Measurements from ENCODE around the gene SFTPA2. TPM values are rescaled to one million over a fixed set of nuclear protein-coding genes. Genes with fewer than 3 reads are reported as not detected.
"Not testable (repeated sequence)": the region's sequence is repeated elsewhere in the genome, so short reads cannot be mapped to it uniquely, and the experiment has no call there.

The SFTPA2 gene
- total and polyA plus RNA-seq, 2 of the 4 experiments (the other 2 are of a cell fraction) = not detected

GRCh38 chr10:79583488-79584024 lies 23.3 kb upstream of the SFTPA2 start:
- POLR2A ChIA-PET (ENCODE audit: unreplicated experiment) = no interaction called here
- WGBS, 2 experiments (ENCODE audit: extremely low coverage in 2 of 2, insufficient read length in 1 of 2) = no CpG with 5 or more reads among the region's 7 CpGs

GRCh38 chr10:79582954-79583353 lies 22.7 kb upstream of the SFTPA2 start:
- in situ Hi-C loops (cut with MboI; ENCODE audit: low sequenced_read_pairs); H2BK5ac ChIP-seq (ENCODE audit: low read depth, low read length, poor library complexity, severe bottlenecking); H3K9ac ChIP-seq (ENCODE audit: low read depth, low read length); H4K8ac ChIP-seq (ENCODE audit: low read depth in 2 of 2, low read length in 2 of 2); DNase-seq; H3K27ac ChIP-seq (ENCODE audit: insufficient read depth, low read length); H3K4me1 ChIP-seq (ENCODE audit: control insufficient read depth, insufficient read depth, low read length); BruUV-seq (replicated peaks); CTCF ChIA-PET; H4K91ac ChIP-seq (ENCODE audit: insufficient read depth, low read depth, low read length); ATAC-seq (ENCODE audit: low read depth); H3K4me3 ChIP-seq (ENCODE audit: insufficient read depth, low read depth, low read length); H2BK20ac ChIP-seq (ENCODE audit: low read depth, low read length); H3K36me3 ChIP-seq (ENCODE audit: control insufficient read depth, insufficient read depth, low read length); H3K4ac ChIP-seq (ENCODE audit: low read depth, low read length); H2AK5ac ChIP-seq (ENCODE audit: low read depth, low read length); H3K56ac ChIP-seq (ENCODE audit: extremely low read depth, insufficient read depth, low read length); H3K9me3 ChIP-seq (ENCODE audit: control insufficient read depth, insufficient read depth, low read length); H2AK9ac ChIP-seq (replicated peaks; ENCODE audit: low read depth, low read length, poor library complexity); H3K4me2 ChIP-seq (ENCODE audit: low read depth, low read length); H4K5ac ChIP-seq (ENCODE audit: low read depth, low read length); H3K23ac ChIP-seq (ENCODE audit: low read depth, low read length); H2BK120ac ChIP-seq (ENCODE audit: low read depth, low read length); H2AFZ ChIP-seq (replicated peaks; ENCODE audit: low read length, poor library complexity); H3K14ac ChIP-seq (replicated peaks; ENCODE audit: low read depth, low read length); H3K79me1 ChIP-seq (ENCODE audit: low read depth in 1 of 2, low read length in 2 of 2); H3K9me1 ChIP-seq (ENCODE audit: insufficient read depth, low read length); POLR2A ChIA-PET (ENCODE audit: unreplicated experiment); intact Hi-C loops (cut with micrococcal nuclease); dilution Hi-C loops (cut with HindIII; ENCODE audit: low sequenced_read_pairs, unreplicated experiment); H4K20me1 ChIP-seq (ENCODE audit: insufficient read depth, low read length); H3K18ac ChIP-seq (ENCODE audit: low read depth, low read length); H2BK15ac ChIP-seq (ENCODE audit: low read depth, low read length): not testable (repeated sequence)
- peaks cover 27% of the 10 kb centered on the region for H3K27me3 ChIP-seq (ENCODE audit: control insufficient read depth, insufficient read depth, low read length)
- no CpG with 5 or more reads among the region's 6 CpGs for WGBS, 2 experiments (ENCODE audit: extremely low coverage in 2 of 2, insufficient read length in 1 of 2)

More at GRCh38 chr10:79583488-79584024, 23.3 kb upstream of the SFTPA2 start:
- H3K4me3 ChIP-seq (ENCODE audit: insufficient read depth, low read depth, low read length) = no peak overlapping the region
- H2AFZ ChIP-seq (replicated peaks; ENCODE audit: low read length, poor library complexity) = no peak overlapping the region
- H3K23ac ChIP-seq (ENCODE audit: low read depth, low read length) = no peak overlapping the region
- no peak overlapping the region for H3K4me2 ChIP-seq (ENCODE audit: low read depth, low read length)
- no TSS peak for BruUV-seq (replicated peaks)
- H4K8ac ChIP-seq (ENCODE audit: low read depth in 2 of 2, low read length in 2 of 2) = no peak overlapping the region
- no peak overlapping the region for H4K91ac ChIP-seq (ENCODE audit: insufficient read depth, low read depth, low read length)
- H3K4ac ChIP-seq (ENCODE audit: low read depth, low read length) = no peak overlapping the region
- in situ Hi-C loops (cut with MboI; ENCODE audit: low sequenced_read_pairs) = no loop called here
- CTCF ChIA-PET = no interaction called here
- no peak overlapping the region for H2BK120ac ChIP-seq (ENCODE audit: low read depth, low read length)
- no peak overlapping the region for H2AK9ac ChIP-seq (replicated peaks; ENCODE audit: low read depth, low read length, poor library complexity)
- intact Hi-C loops (cut with micrococcal nuclease) = no loop called here
- H3K4me1 ChIP-seq (ENCODE audit: control insufficient read depth, insufficient read depth, low read length) = no peaks in the 10 kb centered on the region
- no peaks in the 10 kb centered on the region for H3K36me3 ChIP-seq (ENCODE audit: control insufficient read depth, insufficient read depth, low read length)
- ATAC-seq (ENCODE audit: low read depth) = no peak
- no peak overlapping the region for H2BK5ac ChIP-seq (ENCODE audit: low read depth, low read length, poor library complexity, severe bottlenecking)
- no peak for DNase-seq
- no peaks in the 10 kb centered on the region for H3K9me3 ChIP-seq (ENCODE audit: control insufficient read depth, insufficient read depth, low read length)
- H3K27me3 ChIP-seq (ENCODE audit: control insufficient read depth, insufficient read depth, low read length) = peaks cover 29% of the 10 kb centered on the region
- no peak overlapping the region for H3K18ac ChIP-seq (ENCODE audit: low read depth, low read length)
- H3K79me1 ChIP-seq (ENCODE audit: low read depth in 1 of 2, low read length in 2 of 2) = no peaks in the 10 kb centered on the region
- no peak for TF ChIP-seq MAFK (IDR thresholded peaks at IDR 0.05; ENCODE audit: low read depth, low read length)
- TF ChIP-seq CEBPB (IDR thresholded peaks at IDR 0.05; ENCODE audit: low read depth, low read length) = no peak
- TF ChIP-seq POLR2A (IDR thresholded peaks at IDR 0.05; ENCODE audit: low read depth, low read length) = no peak
- TF ChIP-seq RCOR1 (IDR thresholded peaks at IDR 0.05; ENCODE audit: insufficient replicate concordance, low read length) = no peak
- TF ChIP-seq MAZ (IDR thresholded peaks at IDR 0.05; ENCODE audit: borderline replicate concordance, low read depth, low read length) = no peak
- TF ChIP-seq RAD21 (IDR thresholded peaks at IDR 0.05; ENCODE audit: low read length) = no peak
- no peak for TF ChIP-seq BHLHE40 (IDR thresholded peaks at IDR 0.05; ENCODE audit: low read depth, low read length)
- no peak overlapping the region for H2AK5ac ChIP-seq (ENCODE audit: low read depth, low read length)
- H2BK15ac ChIP-seq (ENCODE audit: low read depth, low read length) = no peak overlapping the region
- dilution Hi-C loops (cut with HindIII; ENCODE audit: low sequenced_read_pairs, unreplicated experiment) = no loop called here
- H2BK20ac ChIP-seq (ENCODE audit: low read depth, low read length) = no peak overlapping the region
- no peak overlapping the region for H3K27ac ChIP-seq (ENCODE audit: insufficient read depth, low read length)
- no peak overlapping the region for H4K5ac ChIP-seq (ENCODE audit: low read depth, low read length)
- H3K14ac ChIP-seq (replicated peaks; ENCODE audit: low read depth, low read length) = no peak overlapping the region
- H3K56ac ChIP-seq (ENCODE audit: extremely low read depth, insufficient read depth, low read length) = no peak overlapping the region
- H3K9me1 ChIP-seq (ENCODE audit: insufficient read depth, low read length) = no peaks in the 10 kb centered on the region
- no peak overlapping the region for H3K9ac ChIP-seq (ENCODE audit: low read depth, low read length)
- no peaks in the 10 kb centered on the region for H4K20me1 ChIP-seq (ENCODE audit: insufficient read depth, low read length)
